Measurements from ENCODE around the gene NCOA5.

- no peak for TF ChIP-seq CTCF (optimal IDR thresholded peaks at IDR 0.05 in 1 of 3, IDR thresholded peaks at IDR 0.05 in 1 of 3, conservative IDR thresholded peaks at IDR 0.05 in 1 of 3; ENCODE audit: extremely low read depth in 1 of 3, insufficient read depth in 2 of 3, low read length in 3 of 3)
- no peak for TF ChIP-seq EZH2 (IDR thresholded peaks at IDR 0.05; ENCODE audit: low read length)
Observed at GRCh38 chr20:46119028-46119546, 29.3 kb upstream of the NCOA5 start.
